ENCODE results near the gene MON2.
"Not testable (repeated sequence)": the region's sequence is repeated elsewhere in the genome, so short reads cannot be mapped to it uniquely, and the experiment has no call there.

Gene MON2

GRCh38 chr12:62552906-62553556, 86.4 kb downstream of the MON2 start:
- no peak for DNase-seq

DNA sequence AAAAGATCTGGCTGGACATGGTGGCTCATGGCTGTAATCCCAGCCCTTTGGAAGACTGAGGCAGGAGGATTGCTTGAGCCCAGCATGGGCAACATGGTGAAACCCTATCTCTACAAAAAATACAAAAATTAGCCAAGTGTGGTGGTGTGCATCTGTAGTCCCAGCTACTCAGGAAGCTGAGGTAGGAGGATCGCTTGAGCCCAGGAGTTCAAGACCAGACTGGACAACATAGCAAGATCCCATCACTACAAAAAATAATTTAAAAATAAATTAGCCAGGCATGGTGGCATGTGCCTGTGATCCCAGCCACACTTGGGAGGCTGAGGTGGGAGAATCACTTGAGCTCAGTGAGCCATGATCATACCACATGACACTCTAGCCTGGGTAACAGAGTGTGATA, 92.7 kb downstream of the MON2 start:
- DNase-seq = not testable (repeated sequence)

- DNase-seq = no peak
Observed at GRCh38 chr12:62562846-62563245, 96.2 kb downstream of the MON2 start.

- DNase-seq = no peak
Observed at GRCh38 chr12:62575036-62575435, 108.4 kb downstream of the MON2 start.

DNA sequence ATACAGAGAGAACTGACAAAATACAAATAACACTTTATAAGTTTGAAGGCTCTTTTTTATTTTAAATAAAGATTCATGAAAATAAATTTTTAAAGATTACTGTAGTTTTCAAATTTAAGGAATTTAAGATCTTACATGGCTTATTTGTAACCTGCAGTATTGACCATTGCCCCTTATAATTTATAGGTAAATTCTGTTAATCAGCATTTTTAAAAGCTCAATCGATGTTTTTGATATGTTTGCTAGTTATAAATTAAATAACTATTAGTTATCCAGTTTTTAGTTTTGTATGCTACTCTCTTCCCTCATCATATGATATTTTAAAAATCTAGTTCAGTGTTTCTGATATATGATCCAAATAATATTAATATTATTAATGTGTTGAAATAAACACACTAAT, 109.9 kb downstream of the MON2 start:
- DNase-seq = no peak

DNA sequence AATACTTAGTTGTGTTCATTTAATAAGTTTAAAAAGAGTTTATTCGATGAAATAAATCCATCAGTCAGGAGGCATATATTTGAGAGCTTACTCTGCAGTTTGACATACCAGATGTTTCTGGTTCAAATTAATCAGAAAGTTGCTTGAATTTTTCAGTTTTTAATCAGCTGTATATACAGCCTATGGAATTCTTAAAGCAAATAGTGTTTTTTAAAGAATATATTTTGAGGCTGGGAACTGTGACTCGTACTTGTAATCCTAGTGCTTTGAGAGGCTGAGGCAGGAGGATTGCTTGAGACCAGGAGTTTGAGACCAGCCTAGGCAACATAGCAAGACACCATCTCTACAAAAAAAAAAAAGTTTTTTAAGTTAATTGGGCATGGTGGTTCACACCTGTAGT, 112.1 kb downstream of the MON2 start:
- DNase-seq = no peak

GRCh38 chr12:62581288-62582064, 114.8 kb downstream of the MON2 start:
- no peak for DNase-seq

DNA sequence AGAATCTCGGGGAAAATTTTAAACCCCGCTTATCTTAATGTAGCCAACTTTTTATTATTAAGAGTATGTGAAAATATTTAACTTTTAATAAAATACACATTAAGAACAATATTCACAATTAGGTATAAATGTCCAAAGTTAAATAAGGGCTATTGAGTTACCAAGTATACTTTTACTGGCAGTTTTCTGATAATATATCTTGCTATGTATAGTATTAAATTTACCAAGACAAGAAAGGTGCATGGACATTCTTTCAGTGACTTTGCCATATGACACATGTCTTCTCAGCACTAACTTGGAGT, 115.4 kb downstream of the MON2 start:
- no peak for DNase-seq

GRCh38 chr12:62584619-62585018, 118.0 kb downstream of the MON2 start:
- no peak for DNase-seq

DNA sequence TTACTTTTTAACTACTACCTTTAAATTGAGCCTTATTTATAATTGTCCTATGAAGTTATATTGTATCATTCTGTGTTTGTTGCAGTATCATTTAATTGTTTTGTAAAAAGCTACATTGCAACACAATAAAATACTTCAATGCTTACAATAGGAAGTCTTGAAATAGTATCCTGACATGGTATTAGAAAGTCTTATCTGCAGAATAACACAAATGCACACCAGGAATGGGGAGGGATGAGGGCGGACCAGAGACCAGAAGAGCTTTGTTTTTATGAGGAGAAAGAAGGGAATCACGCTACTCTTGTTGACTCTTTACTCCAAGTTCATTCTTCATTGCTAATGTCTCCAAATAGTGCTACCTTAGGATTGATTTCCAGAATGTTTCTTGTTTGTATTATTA, 120.2 kb downstream of the MON2 start:
- no peak for DNase-seq

GRCh38 chr12:62588916-62589315, 122.3 kb downstream of the MON2 start:
- DNase-seq = no peak

- no peak for DNase-seq
Observed at GRCh38 chr12:62597253-62597652, 130.6 kb downstream of the MON2 start.

- no peak for DNase-seq
Observed at GRCh38 chr12:62598846-62599245, 132.2 kb downstream of the MON2 start.

DNA sequence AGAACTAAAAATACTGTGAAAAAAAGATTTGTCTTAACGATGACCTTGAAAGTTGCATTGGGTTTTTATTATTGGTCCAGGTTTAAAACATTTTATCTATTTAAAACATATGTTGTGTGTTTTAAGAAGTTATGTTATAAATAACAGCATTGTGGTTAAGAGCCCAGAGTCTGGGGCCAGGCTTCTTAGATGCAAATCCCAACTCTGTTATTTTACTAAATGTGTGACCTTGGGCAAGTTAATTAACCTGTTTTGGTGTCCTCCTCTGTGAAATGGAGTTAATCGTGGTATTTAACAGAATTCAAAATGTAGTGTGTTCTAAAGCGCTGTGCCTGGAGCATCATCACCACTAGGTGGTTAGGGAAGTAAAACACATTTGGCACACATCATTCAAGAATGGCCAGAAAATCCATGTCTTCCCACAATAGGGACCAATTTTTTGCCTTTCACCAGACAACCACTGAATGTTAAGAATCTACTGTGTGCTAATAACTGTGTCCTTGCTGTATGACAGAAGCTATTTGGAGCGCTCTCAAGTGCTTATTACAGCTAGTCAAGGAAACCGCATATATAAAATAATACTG, 133.3 kb downstream of the MON2 start:
- no peak for DNase-seq

GRCh38 chr12:62601765-62602164, 135.1 kb downstream of the MON2 start:
- no peak for DNase-seq

DNA sequence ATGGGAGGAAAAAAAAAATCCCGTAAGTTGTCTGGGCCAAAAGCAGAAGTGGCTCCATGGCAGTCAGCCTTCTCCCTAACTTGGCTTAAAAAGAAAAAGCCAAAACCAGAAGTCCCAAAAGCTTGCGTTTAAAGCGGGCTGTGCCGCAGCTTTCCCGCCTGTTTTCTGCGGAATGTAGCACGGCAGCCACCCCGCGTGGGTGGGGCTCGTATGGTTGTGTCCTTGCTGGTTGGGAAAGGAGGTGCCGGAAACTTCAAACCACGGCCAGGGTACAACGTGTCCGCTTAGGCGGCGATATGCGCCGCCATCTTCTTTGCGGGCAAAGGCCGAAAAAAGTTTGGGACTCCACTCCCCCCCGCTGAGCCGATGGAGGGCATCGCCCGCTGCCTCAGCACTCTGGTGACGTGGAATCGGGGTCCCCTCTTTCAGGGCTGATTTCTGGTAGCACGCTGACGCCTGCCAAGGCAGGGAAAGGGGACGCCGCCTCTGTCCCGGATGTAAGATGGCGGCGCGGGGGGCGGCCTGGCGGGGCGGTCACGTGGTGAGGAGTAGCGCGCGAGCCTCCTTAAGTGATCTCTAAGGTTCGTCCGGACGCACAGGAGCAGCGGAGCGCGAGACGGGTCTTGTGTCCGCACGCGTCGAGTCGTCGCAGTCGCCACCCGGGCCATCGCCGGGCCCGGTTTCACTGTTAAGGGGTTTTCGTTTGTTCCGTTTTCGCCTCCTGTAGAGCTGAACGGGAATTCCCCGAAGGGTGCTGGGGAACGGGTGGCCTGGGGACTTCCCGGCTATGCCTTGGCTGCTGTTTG, 135.8 kb downstream of the MON2 start:
- peak; percentile 97 for DNase-seq

- DNase-seq = peak; percentile 94
Observed at GRCh38 chr12:62603061-62603810, 136.6 kb downstream of the MON2 start.

DNA sequence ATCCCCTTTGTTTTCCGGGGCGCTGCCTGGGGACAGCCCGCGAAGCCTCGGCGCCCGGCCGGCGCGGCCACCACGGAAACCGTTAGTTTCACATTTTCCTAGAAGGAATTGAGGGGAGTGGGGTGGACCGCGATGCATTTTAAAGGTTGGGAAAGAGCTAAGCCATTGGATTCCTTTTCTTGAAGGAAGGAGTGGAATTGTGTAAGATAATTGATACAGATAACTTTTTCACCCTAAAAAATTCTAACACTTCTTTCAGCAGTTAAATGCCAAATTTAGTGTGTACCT, 137.1 kb downstream of the MON2 start:
- no peak for DNase-seq

GRCh38 chr12:62604373-62604772, 137.7 kb downstream of the MON2 start:
- DNase-seq = no peak

GRCh38 chr12:62604871-62605270, 138.2 kb downstream of the MON2 start:
- DNase-seq = no peak

DNA sequence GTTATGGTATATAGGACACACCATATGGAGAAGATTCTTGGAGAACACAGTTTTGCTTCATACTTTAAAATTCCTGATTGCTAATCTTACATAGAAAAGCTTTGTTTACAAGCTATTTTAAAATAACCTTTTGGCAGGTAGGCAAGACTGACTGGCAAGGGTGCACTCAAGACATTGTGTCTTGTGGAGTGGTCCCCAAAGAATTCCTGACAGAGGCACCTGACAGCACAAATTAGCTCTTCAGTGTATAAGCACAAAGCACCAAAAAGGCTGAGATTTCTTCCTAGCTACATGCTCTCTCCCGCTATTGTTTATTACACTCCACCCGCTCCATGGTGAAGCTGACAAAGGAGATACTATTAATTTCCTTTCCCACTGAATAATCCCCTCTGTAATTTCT, 139.4 kb downstream of the MON2 start:
- DNase-seq = no peak

DNA sequence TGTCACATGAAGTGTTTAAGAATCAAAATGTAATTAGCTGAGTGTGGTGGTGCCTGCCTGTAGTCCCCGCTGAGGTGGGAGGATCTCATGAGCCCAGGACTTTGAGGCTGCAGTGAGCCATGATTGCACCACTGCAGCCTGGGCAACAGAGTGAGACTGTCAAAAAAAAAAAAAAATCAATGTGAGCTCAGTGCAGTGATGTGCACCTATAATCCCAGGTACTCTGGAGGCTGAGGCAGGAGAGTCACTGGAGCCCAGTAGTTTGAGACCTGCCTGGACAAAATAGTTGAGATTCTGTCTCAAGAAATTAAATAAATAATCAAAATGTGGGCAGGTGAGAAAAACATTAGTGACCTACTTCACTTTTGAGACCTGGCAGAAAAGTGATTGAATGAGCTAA, 140.0 kb downstream of the MON2 start:
- DNase-seq = no peak

GRCh38 chr12:62613081-62613480, 146.5 kb downstream of the MON2 start:
- DNase-seq = no peak

Measured in activated CD8-positive, alpha-beta memory T cell treated with anti-CD3 and anti-CD28 coated beads for 24 hours (primary cell).